ENCODE measurements around the gene TRMT1.
A peak's percentile ranks its signal among the peaks of the same experiment; 100 is the strongest.
"Not testable (repeated sequence)": the region's sequence is repeated elsewhere in the genome, so short reads cannot be mapped to it uniquely, and the experiment has no call there.

TRMT1 gene

GRCh38 chr19:13153569-13154240 is 37.2 kb upstream of the TRMT1 start:
- Mint-ChIP-seq H3K27me3 (ENCODE audit: low read depth) (peaks cover 9% of the 10 kb centered on the region), H3K27ac (peak overlapping the region; percentile 100), H3K36me3 (ENCODE audit: low read depth) (peaks cover 31% of the 10 kb centered on the region), H3K4me1 (ENCODE audit: low read depth) (peaks cover 53% of the 10 kb centered on the region), H3K9me3 (no peaks in the 10 kb centered on the region), H3K4me3 (peak overlapping the region; percentile 99)

GRCh38 chr19:13152974-13153568 is 36.5 kb upstream of the TRMT1 start:
- peaks cover 27% of the 10 kb centered on the region for H3K36me3 Mint-ChIP-seq (ENCODE audit: low read depth)
- H3K4me3 Mint-ChIP-seq: peak overlapping the region; percentile 99
- H3K27ac Mint-ChIP-seq: peak overlapping the region; percentile 100
- H3K9me3 Mint-ChIP-seq: no peaks in the 10 kb centered on the region
- H3K27me3 Mint-ChIP-seq (ENCODE audit: low read depth): peaks cover 9% of the 10 kb centered on the region
- peaks cover 50% of the 10 kb centered on the region for H3K4me1 Mint-ChIP-seq (ENCODE audit: low read depth)

- peaks cover 46% of the 10 kb centered on the region for H3K4me1 Mint-ChIP-seq (ENCODE audit: low read depth)
- H3K27me3 Mint-ChIP-seq (ENCODE audit: low read depth): peaks cover 9% of the 10 kb centered on the region
- peaks cover 25% of the 10 kb centered on the region for H3K36me3 Mint-ChIP-seq (ENCODE audit: low read depth)
- H3K9me3 Mint-ChIP-seq: no peaks in the 10 kb centered on the region
- peak overlapping the region; percentile 100 for H3K27ac Mint-ChIP-seq
- H3K4me3 Mint-ChIP-seq: peak overlapping the region; percentile 99
Measured at GRCh38 chr19:13152356-13152973, 35.9 kb upstream of the TRMT1 start.

GRCh38 chr19:13151605-13152355 is 35.2 kb upstream of the TRMT1 start:
- Mint-ChIP-seq H3K36me3 (ENCODE audit: low read depth) (peaks cover 27% of the 10 kb centered on the region), H3K27me3 (ENCODE audit: low read depth) (peaks cover 9% of the 10 kb centered on the region), H3K9me3 (no peaks in the 10 kb centered on the region)

GRCh38 chr19:13150931-13151604 is 34.5 kb upstream of the TRMT1 start:
- Mint-ChIP-seq H3K27ac (peak overlapping the region; percentile 88), H3K27me3 (ENCODE audit: low read depth) (peaks cover 9% of the 10 kb centered on the region), H3K4me1 (ENCODE audit: low read depth) (peaks cover 38% of the 10 kb centered on the region), H3K36me3 (ENCODE audit: low read depth) (peaks cover 28% of the 10 kb centered on the region), H3K4me3 (peak overlapping the region; percentile 99), H3K9me3 (no peaks in the 10 kb centered on the region)

More at GRCh38 chr19:13151605-13152355, 35.2 kb upstream of the TRMT1 start:
- peak overlapping the region; percentile 100 for H3K27ac Mint-ChIP-seq
- peaks cover 44% of the 10 kb centered on the region for H3K4me1 Mint-ChIP-seq (ENCODE audit: low read depth)
- H3K4me3 Mint-ChIP-seq: peak overlapping the region; percentile 99

GRCh38 chr19:13150187-13150930 is 33.8 kb upstream of the TRMT1 start, which contains the start of the genes IER2 and STX10:
Gene IER2 (plus strand): TSS chr19:13150411. CDS start chr19:13153187, 2,776 bp downstream.
Gene STX10 (minus strand): TSS chr19:13150375. CDS start chr19:13150173, 202 bp downstream.
- Mint-ChIP-seq H3K9me3 (no peaks in the 10 kb centered on the region), H3K27me3 (ENCODE audit: low read depth) (peaks cover 9% of the 10 kb centered on the region), H3K36me3 (ENCODE audit: low read depth) (peaks cover 26% of the 10 kb centered on the region), H3K4me1 (ENCODE audit: low read depth) (peaks cover 36% of the 10 kb centered on the region), H3K4me3 (peak within 1 kb of the TSS; percentile 99), H3K27ac (peak within 1 kb of the TSS; percentile 88)

GRCh38 chr19:13149628-13150186 is 33.2 kb upstream of the TRMT1 start:
- H3K4me1 Mint-ChIP-seq (ENCODE audit: low read depth): peaks cover 33% of the 10 kb centered on the region
- peaks cover 9% of the 10 kb centered on the region for H3K27me3 Mint-ChIP-seq (ENCODE audit: low read depth)
- H3K27ac Mint-ChIP-seq: peak overlapping the region; percentile 88
- no peaks in the 10 kb centered on the region for H3K9me3 Mint-ChIP-seq
- peaks cover 19% of the 10 kb centered on the region for H3K36me3 Mint-ChIP-seq (ENCODE audit: low read depth)
- H3K4me3 Mint-ChIP-seq: peak overlapping the region; percentile 99

- Mint-ChIP-seq H3K4me3 (peak overlapping the region; percentile 86), H3K36me3 (ENCODE audit: low read depth) (peaks cover 15% of the 10 kb centered on the region), H3K4me1 (ENCODE audit: low read depth) (peaks cover 31% of the 10 kb centered on the region), H3K27ac (peak overlapping the region; percentile 69)
- not testable (repeated sequence) for H3K9me3 Mint-ChIP-seq; H3K27me3 Mint-ChIP-seq (ENCODE audit: low read depth)
Measured at GRCh38 chr19:13149173-13149627, 32.7 kb upstream of the TRMT1 start.

- Mint-ChIP-seq H3K27me3 (ENCODE audit: low read depth) (no peaks in the 10 kb centered on the region), H3K36me3 (ENCODE audit: low read depth) (peaks cover 7% of the 10 kb centered on the region), H3K27ac (no peak overlapping the region), H3K4me1 (ENCODE audit: low read depth) (peaks cover 21% of the 10 kb centered on the region), H3K4me3 (peak overlapping the region; percentile 16), H3K9me3 (no peaks in the 10 kb centered on the region)
Measured at GRCh38 chr19:13146763-13147563, 30.4 kb upstream of the TRMT1 start.

- H3K9me3 Mint-ChIP-seq: no peaks in the 10 kb centered on the region
- no peak overlapping the region for H3K27ac Mint-ChIP-seq
- no peaks in the 10 kb centered on the region for H3K4me1 Mint-ChIP-seq (ENCODE audit: low read depth)
- H3K4me3 Mint-ChIP-seq: no peak overlapping the region
- peaks cover 18% of the 10 kb centered on the region for H3K36me3 Mint-ChIP-seq (ENCODE audit: low read depth)
- H3K27me3 Mint-ChIP-seq (ENCODE audit: low read depth): no peaks in the 10 kb centered on the region
Measured at GRCh38 chr19:13139633-13140311, 23.2 kb upstream of the TRMT1 start.

GRCh38 chr19:13138916-13139198 is 22.3 kb upstream of the TRMT1 start:
- H3K27ac Mint-ChIP-seq: peak overlapping the region; percentile 45
- H3K4me1 Mint-ChIP-seq (ENCODE audit: low read depth): no peaks in the 10 kb centered on the region
- peaks cover 15% of the 10 kb centered on the region for H3K36me3 Mint-ChIP-seq (ENCODE audit: low read depth)
- H3K27me3 Mint-ChIP-seq (ENCODE audit: low read depth): no peaks in the 10 kb centered on the region
- H3K9me3 Mint-ChIP-seq: no peaks in the 10 kb centered on the region
- H3K4me3 Mint-ChIP-seq: no peak overlapping the region

- Mint-ChIP-seq H3K36me3 (ENCODE audit: low read depth) (peaks cover 14% of the 10 kb centered on the region), H3K9me3 (no peaks in the 10 kb centered on the region), H3K27me3 (ENCODE audit: low read depth) (no peaks in the 10 kb centered on the region), H3K4me1 (ENCODE audit: low read depth) (peaks cover 3% of the 10 kb centered on the region), H3K4me3 (no peak overlapping the region), H3K27ac (peak overlapping the region; percentile 45)
Measured at GRCh38 chr19:13138171-13138915, 21.8 kb upstream of the TRMT1 start.

Measured in T-helper 1 cell treated with Interleukin-12 subunit alpha and Interleukin-12 subunit beta and Interleukin-4 antibody, amounts not matched to agents 30 μg/mL and 1 μg/mL, for 36 hours (primary cell).